Neural progenitor cell (in vitro differentiated cells): ENCODE results near the gene MAP2K5.
"Not testable (repeated sequence)": the region's sequence is repeated elsewhere in the genome, so short reads cannot be mapped to it uniquely, and the experiment has no call there.

Experiments used
- EZH2phosphoT487 ChIP-seq: fragments of 200-600 bp; sonication (generic); IDR thresholded peaks from 2 replicates; pipeline ENCODE4 v1.6.1; 2017; ENCODE audit warnings: antibody characterized with exemption
- TF ChIP-seq, protein P1 (sequence below): fragments of 200-600 bp; sonication (generic); IDR thresholded peaks from 2 replicates; pipeline ENCODE4 v1.5.1; 2017; ENCODE audit warnings: antibody characterized with exemption, mild to moderate bottlenecking

DNA sequence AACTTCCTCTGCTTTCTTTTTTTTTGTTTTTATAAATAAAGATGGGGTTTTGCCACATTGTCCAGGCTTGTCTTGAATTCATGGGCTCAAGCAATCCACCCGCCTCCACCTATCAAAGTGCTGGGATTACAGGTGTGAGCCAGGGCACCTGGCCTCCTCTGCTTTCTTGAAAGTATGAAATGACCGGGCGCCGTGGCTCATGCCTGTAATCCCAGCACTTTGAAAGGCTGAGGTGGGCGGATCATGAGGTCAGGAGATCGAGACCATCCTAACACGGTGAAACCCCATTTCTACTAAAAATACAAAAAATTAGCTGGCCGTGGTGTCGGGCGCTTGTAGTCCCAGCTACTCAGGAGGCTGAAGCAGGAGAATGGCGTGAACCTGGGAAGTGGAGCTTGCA is 93.4 kb downstream of the MAP2K5 start:
- TF ChIP-seq, protein P1, sequence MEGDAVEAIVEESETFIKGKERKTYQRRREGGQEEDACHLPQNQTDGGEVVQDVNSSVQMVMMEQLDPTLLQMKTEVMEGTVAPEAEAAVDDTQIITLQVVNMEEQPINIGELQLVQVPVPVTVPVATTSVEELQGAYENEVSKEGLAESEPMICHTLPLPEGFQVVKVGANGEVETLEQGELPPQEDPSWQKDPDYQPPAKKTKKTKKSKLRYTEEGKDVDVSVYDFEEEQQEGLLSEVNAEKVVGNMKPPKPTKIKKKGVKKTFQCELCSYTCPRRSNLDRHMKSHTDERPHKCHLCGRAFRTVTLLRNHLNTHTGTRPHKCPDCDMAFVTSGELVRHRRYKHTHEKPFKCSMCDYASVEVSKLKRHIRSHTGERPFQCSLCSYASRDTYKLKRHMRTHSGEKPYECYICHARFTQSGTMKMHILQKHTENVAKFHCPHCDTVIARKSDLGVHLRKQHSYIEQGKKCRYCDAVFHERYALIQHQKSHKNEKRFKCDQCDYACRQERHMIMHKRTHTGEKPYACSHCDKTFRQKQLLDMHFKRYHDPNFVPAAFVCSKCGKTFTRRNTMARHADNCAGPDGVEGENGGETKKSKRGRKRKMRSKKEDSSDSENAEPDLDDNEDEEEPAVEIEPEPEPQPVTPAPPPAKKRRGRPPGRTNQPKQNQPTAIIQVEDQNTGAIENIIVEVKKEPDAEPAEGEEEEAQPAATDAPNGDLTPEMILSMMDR = not testable (repeated sequence)
- not testable (repeated sequence) for TF ChIP-seq EZH2phosphoT487
